ENCODE data around the gene LRWD1. TPM values are rescaled to one million over a fixed set of nuclear protein-coding genes. Genes with fewer than 3 reads are reported as not detected.

Gene LRWD1
- total and polyA plus RNA-seq, 2 of the 13 experiments (the other 11 are each of a cell fraction or from before 2014, with no cell fraction given), result 8.5 to 16.3 TPM

DNA sequence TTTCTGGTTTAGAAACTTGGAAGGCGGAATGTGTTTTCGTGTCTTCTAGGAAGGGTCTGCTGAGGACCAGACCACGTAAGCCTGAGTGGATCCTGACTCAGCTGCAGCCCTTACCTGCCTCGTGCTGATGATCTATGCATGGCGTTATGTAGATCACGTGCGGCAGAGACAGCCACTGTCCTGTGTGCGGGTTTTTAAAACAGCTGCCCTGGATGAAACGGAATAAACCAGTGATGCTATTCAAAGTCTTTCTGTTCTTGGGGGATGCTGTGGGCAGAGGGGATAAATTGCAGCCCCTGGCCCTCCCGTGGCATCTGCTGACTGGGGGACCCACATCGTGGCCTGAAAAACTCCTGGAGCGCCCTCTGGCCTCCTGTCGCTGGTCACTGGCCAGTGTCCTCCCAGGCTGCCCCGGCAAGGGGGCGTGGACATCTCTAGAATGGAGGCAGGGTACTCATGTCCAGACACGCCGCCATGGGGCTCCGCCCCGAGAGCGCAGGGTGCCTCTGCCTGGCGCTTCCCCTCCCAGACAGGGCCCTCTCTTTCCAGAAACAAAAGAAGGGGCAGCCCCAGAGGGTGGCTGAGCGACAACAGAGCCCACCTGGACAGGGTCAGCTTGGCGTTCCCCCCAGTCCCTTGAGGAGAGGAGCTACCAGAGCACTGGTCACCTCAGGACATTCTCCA is 13.3 kb upstream of the LRWD1 start (continued):
- no peak for TF ChIP-seq PTBP1 (IDR thresholded peaks at IDR 0.05; ENCODE audit: low read depth, low read length, poor library complexity, severe bottlenecking)
- TF ChIP-seq ZNF431 (CRISPR knock-in tag; IDR thresholded peaks at IDR 0.05; ENCODE audit: borderline replicate concordance, low read depth), result no peak
- 0 out of 2 replicates have a peak, but pooled peaks have one; percentile 34 for TF ChIP-seq NKX3-1 (CRISPR knock-in tag; IDR thresholded peaks at IDR 0.05)
- TF ChIP-seq, protein P1, sequence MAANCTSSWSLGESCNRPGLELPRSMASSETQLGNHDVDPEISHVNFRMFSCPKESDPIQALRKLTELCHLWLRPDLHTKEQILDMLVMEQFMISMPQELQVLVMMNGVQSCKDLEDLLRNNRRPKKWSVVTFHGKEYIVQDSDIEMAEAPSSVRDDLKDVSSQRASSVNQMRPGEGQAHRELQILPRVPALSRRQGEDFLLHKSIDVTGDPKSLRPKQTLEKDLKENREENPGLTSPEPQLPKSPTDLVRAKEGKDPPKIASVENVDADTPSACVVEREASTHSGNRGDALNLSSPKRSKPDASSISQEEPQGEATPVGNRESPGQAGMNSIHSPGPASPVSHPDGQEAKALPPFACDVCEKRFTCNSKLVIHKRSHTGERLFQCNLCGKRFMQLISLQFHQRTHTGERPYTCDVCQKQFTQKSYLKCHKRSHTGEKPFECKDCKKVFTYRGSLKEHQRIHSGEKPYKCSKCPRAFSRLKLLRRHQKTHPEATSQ (CRISPR knock-in tag; IDR thresholded peaks at IDR 0.05; ENCODE audit: borderline replicate concordance), result no peak
- TF ChIP-seq YEATS4 (CRISPR knock-in tag; IDR thresholded peaks at IDR 0.05; ENCODE audit: borderline replicate concordance), result peak; percentile 49; the same call in 1 of the 2 replicates
- 0 out of 2 replicates have a peak, but pooled peaks have one; percentile 62 for TF ChIP-seq MZF1 (CRISPR knock-in tag; IDR thresholded peaks at IDR 0.05; ENCODE audit: borderline replicate concordance)
- no peak for TF ChIP-seq ZNF251 (CRISPR knock-in tag; IDR thresholded peaks at IDR 0.05)
- TF ChIP-seq RAD21 (CRISPR knock-in tag; IDR thresholded peaks at IDR 0.05), result peak; percentile 24; the same call in 1 of the 2 replicates
- TF ChIP-seq, protein P2, sequence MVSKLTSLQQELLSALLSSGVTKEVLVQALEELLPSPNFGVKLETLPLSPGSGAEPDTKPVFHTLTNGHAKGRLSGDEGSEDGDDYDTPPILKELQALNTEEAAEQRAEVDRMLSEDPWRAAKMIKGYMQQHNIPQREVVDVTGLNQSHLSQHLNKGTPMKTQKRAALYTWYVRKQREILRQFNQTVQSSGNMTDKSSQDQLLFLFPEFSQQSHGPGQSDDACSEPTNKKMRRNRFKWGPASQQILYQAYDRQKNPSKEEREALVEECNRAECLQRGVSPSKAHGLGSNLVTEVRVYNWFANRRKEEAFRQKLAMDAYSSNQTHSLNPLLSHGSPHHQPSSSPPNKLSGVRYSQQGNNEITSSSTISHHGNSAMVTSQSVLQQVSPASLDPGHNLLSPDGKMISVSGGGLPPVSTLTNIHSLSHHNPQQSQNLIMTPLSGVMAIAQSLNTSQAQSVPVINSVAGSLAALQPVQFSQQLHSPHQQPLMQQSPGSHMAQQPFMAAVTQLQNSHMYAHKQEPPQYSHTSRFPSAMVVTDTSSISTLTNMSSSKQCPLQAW (CRISPR knock-in tag; IDR thresholded peaks at IDR 0.05), result 0 out of 2 replicates have a peak, but pooled peaks have one; percentile 18
- no peak for TF ChIP-seq ZNF780A (CRISPR knock-in tag; IDR thresholded peaks at IDR 0.05)
- TF ChIP-seq MED1 (CRISPR knock-in tag; IDR thresholded peaks at IDR 0.05), result peak; percentile 33; the same call in 1 of the 2 replicates
- TF ChIP-seq, protein P3, sequence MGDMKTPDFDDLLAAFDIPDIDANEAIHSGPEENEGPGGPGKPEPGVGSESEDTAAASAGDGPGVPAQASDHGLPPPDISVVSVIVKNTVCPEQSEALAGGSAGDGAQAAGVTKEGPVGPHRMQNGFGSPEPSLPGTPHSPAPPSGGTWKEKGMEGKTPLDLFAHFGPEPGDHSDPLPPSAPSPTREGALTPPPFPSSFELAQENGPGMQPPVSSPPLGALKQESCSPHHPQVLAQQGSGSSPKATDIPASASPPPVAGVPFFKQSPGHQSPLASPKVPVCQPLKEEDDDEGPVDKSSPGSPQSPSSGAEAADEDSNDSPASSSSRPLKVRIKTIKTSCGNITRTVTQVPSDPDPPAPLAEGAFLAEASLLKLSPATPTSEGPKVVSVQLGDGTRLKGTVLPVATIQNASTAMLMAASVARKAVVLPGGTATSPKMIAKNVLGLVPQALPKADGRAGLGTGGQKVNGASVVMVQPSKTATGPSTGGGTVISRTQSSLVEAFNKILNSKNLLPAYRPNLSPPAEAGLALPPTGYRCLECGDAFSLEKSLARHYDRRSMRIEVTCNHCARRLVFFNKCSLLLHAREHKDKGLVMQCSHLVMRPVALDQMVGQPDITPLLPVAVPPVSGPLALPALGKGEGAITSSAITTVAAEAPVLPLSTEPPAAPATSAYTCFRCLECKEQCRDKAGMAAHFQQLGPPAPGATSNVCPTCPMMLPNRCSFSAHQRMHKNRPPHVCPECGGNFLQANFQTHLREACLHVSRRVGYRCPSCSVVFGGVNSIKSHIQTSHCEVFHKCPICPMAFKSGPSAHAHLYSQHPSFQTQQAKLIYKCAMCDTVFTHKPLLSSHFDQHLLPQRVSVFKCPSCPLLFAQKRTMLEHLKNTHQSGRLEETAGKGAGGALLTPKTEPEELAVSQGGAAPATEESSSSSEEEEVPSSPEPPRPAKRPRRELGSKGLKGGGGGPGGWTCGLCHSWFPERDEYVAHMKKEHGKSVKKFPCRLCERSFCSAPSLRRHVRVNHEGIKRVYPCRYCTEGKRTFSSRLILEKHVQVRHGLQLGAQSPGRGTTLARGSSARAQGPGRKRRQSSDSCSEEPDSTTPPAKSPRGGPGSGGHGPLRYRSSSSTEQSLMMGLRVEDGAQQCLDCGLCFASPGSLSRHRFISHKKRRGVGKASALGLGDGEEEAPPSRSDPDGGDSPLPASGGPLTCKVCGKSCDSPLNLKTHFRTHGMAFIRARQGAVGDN (CRISPR knock-in tag; IDR thresholded peaks at IDR 0.05), result peak; percentile 89
- TF ChIP-seq ZNF746 (CRISPR knock-in tag; IDR thresholded peaks at IDR 0.05), result no peak
- TF ChIP-seq FOXA1 (IDR thresholded peaks at IDR 0.05), result no peak
- no peak for TF ChIP-seq FOXA1 (CRISPR knock-in tag; IDR thresholded peaks at IDR 0.05)
- TF ChIP-seq, protein P4, sequence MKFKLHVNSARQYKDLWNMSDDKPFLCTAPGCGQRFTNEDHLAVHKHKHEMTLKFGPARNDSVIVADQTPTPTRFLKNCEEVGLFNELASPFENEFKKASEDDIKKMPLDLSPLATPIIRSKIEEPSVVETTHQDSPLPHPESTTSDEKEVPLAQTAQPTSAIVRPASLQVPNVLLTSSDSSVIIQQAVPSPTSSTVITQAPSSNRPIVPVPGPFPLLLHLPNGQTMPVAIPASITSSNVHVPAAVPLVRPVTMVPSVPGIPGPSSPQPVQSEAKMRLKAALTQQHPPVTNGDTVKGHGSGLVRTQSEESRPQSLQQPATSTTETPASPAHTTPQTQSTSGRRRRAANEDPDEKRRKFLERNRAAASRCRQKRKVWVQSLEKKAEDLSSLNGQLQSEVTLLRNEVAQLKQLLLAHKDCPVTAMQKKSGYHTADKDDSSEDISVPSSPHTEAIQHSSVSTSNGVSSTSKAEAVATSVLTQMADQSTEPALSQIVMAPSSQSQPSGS (CRISPR knock-in tag; IDR thresholded peaks at IDR 0.05), result 0 out of 2 replicates have a peak, but pooled peaks have one; percentile 16
- no peak for TF ChIP-seq ZNF253 (CRISPR knock-in tag; IDR thresholded peaks at IDR 0.05; ENCODE audit: borderline replicate concordance)
- peak; percentile 89 for TF ChIP-seq YY1 (IDR thresholded peaks at IDR 0.05; ENCODE audit: insufficient read depth, insufficient replicate concordance, low read depth, low read length)
- TF ChIP-seq ZNF367 (CRISPR knock-in tag; IDR thresholded peaks at IDR 0.05; ENCODE audit: borderline replicate concordance), result 0 out of 2 replicates have a peak, but pooled peaks have one; percentile 49
- TF ChIP-seq ZNF143 (CRISPR knock-in tag; IDR thresholded peaks at IDR 0.05), result peak; percentile 66
- peak; percentile 66 for TF ChIP-seq POLR2G (IDR thresholded peaks at IDR 0.05; ENCODE audit: low read depth, low read length)
- TF ChIP-seq HOXA3 (CRISPR knock-in tag; IDR thresholded peaks at IDR 0.05), result peak; percentile 78
